HG02840 (cell line): ENCODE results near the gene FFAR1.

ENCODE experiments used
- ATAC-seq: cut with Tn5 transposase; IDR thresholded peaks from one replicate; pipeline ENCODE4 v1.9.1; 2021; ENCODE audit warnings: mild to moderate bottlenecking, moderate library complexity, moderate number of reproducible peaks; ENCODE audit not compliant: unreplicated experiment, low FRiP score

The FFAR1 gene

GRCh38 chr19:35314858-35315470 lies 32.7 kb upstream of the FFAR1 start:
- ATAC-seq = no peak

DNA sequence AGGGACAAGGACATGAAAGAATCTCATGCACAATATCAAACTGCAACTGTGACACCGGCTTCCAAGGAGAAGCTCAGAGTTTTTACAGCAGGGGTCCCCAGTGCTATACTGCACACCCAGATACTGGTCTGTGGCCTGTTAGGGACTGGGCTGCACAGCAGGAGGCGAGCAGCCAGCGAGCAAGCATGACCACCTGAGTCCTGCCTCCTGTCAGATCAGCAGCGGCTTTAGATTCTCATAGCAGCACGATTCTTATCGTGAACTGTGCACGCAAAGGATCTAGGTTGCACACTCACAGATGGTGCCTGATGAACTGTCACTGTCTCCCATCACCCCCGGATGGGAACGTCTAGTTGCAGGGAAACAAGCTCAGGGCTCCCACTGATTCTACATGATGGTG lies 31.8 kb upstream of the FFAR1 start:
- ATAC-seq = no peak

DNA sequence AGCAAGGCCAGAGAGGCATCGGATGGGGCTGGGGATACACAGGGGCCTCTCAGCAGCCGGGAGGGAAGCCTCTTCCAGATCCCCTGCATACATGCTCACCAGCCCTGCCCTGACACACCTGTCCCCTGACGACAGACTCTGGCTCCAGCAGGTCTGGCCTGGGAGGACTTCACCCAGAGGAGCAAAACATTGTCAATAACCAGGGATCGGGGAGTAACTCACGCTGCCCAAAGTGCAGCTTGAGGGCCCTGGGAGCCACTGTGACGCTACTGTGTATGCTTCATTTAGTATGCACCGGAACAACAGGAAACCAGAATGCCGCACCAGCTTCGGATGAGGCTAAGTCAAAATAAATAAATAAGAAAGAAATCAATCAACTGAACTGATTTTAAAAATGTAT lies 31.1 kb upstream of the FFAR1 start:
- ATAC-seq = no peak

DNA sequence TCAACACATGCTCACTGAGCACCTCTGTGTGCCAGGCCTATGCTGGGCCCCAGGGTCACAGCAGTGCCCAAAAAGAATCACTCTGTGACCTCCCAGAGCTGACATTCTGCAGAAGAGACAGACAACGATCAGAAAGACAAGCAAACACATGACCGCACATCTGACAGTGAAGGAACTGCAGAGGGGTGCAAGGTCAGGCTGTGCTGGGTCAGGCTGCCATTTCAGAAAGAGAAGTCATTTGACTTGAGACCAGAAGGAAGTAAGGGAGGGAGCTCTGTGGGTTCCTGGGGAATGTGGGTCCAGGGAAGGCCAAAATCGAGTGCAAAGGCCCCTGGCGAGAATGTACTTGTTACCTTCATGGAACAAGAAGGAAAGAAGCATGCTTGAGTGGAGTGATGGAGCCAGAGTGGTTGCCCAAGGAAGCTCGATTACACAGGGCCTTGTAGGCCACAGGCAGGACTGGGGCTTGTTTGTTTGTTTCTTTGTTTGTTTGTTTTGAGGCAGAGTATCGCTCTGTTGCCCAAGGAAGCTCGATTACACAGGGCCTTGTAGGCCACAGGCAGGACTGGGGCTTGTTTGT lies 30.1 kb upstream of the FFAR1 start:
- no peak for ATAC-seq

DNA sequence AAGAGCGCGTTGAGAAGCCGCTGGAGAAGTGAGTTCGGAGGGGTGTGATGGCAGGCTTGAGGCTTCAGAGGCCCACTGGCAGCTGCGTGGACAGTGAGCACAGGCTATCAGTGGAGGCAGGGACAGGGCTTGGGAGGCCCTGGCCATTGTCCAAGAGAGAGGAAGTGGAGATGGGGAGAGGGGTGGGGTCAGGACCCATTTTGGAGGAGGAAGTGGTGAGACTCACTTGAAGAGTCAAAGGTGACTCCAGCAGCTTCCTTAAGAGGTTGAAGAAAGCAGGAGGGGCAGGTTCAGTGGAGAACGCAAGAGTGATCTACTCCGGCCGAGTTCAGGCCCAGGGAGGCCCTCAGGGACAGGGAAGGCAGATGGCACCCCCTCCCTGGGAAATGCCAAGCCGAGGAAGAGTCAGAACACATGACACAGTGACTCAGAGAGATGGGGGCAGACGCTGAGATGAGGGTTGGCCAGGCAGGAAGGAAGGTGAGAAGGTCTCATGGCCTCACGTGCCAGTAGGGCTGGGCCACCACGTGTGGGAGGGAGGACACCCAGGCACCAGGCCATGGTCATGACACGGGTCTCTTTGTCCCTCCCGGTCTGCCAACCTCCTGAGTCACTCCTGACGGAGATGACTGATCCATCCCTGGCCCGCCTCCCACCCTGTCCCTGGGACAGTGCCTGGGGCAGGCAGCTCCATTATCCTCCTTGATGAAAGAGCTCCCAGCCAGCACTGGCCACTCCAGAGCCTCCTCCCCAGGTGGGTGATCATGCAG lies 28.8 kb upstream of the FFAR1 start:
- ATAC-seq = no peak

GRCh38 chr19:35320065-35320713 lies 27.5 kb upstream of the FFAR1 start:
- no peak for ATAC-seq

- no peak for ATAC-seq
Measured at GRCh38 chr19:35321291-35321690, 26.4 kb upstream of the FFAR1 start.

DNA sequence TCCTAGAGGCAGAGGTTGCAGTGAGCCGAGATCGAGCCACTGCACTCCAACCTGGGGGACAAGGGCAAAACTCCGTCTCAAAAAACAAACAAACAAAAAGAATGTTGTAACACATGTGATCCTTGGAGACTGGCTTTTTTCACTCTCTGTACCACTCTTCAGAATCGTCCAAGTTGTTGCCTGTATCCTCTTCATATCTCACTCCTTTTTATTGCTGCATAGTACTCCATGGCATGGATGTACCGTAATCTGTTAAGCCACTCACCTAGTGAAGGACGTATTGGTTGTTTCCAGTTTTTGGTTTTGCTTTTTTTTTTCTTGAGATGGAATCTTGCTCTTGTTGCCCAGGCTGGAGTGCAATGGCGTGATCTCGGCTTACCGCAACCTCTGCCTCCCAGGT lies 25.7 kb upstream of the FFAR1 start:
- ATAC-seq = no peak

- no peak for ATAC-seq
Measured at GRCh38 chr19:35327642-35328041, 20.1 kb upstream of the FFAR1 start.

- ATAC-seq = no peak
Measured at GRCh38 chr19:35328851-35329285, 18.8 kb upstream of the FFAR1 start, which contains the start of gene CD22. Gene CD22, plus strand, starts transcription at chr19:35329187. Its CDS starts 2,854 bp downstream, at chr19:35332041.

- ATAC-seq = no peak
Measured at GRCh38 chr19:35329323-35329722, 18.4 kb upstream of the FFAR1 start.

GRCh38 chr19:35330475-35330874 lies 17.2 kb upstream of the FFAR1 start:
- peak; percentile 48 for ATAC-seq

DNA sequence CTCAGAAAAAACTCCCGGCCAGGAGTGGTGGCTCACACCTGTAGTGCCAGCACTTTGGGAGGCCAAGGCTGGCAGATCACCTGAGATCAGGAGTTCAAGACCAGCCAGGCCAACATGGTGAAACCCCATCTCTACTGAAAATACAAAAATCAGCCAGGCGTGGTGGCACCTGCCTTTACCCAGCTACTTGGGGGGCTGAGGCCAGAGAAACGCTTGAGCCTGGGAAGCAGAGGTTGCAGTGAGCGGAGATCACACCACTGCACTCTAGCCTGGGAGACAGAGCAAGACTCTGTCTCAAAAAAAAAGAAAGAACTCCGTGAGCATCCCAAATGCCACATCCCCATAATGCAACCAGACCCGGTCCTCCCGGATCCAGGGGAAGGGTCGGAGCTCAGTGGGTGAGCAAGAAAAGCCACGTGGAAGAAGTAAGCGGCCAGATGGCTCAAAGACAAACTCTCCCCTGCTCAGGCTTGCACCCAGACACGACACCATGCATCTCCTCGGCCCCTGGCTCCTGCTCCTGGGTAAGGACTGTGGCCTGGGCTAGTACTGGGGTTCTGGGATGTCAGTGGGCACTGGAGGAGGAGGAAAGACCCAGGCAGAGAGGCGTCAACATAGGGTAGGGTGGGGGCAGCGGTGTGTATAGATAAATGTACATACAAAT lies 16.0 kb upstream of the FFAR1 start:
- ATAC-seq = no peak

- no peak for ATAC-seq
Measured at GRCh38 chr19:35332817-35333216, 14.9 kb upstream of the FFAR1 start.

DNA sequence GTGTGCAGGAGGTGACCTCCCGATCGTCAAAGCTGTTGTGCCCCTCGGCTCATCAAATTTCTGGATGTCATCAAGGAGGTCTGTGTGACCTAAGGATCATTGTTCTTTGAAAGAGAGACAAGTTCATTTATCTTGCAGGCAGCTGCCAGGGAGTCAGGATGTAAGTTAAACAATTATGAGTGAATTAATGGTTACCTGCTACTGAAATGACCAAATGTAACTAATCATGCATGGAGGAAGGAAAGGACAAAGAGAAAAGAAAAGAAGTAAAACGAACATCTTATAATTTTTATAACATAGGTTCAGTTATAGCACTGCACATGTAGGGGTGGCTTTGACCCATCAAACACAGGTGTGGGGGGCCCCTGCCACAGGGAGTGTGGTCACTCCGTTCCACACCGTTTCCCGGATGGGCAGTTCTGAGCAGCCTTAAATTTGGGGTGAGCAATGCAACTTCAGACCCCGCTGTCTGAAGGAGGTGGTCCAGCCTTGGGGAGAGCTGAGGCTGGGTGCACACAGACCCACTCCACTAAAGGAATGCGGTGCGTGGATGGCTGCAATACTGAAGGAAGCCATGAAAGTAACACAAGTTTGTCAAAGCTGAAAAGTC lies 13.5 kb upstream of the FFAR1 start:
- no peak for ATAC-seq

- no peak for ATAC-seq
Measured at GRCh38 chr19:35336166-35336955, 11.3 kb upstream of the FFAR1 start.

GRCh38 chr19:35337097-35337983 lies 10.4 kb upstream of the FFAR1 start:
- no peak for ATAC-seq

DNA sequence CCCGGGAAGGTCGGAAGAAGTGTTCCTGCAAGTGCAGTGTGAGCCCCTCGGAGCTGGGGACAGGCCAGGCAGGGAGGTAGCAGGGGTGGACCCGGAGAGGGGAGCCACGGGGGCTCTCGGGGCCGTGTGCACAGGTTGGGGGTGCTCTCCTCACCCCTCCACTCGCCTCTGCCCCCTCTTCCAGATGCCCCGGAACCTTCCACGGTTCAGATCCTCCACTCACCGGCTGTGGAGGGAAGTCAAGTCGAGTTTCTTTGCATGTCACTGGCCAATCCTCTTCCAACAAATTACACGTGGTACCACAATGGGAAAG lies 9.8 kb upstream of the FFAR1 start:
- no peak for ATAC-seq

DNA sequence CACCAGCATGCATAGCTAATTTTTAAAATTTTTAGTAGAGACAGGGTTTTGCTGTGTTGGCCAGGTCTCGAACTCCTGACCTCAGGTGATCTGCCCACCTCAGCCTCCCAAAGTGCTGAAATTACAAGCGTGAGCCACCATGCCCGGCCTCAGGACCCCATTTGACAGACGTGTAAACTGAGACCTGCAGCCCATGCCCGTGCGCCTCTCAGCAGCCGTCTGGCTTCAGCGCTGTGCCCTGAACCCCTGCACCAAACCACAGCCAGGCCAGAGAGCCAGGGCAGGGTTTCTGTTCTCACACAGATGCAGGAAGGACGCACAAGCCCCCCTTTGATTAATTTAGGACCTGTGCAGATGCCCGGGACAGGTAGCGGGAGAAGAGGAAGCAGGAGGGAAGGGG lies 7.3 kb upstream of the FFAR1 start:
- ATAC-seq = no peak
